GM21423 (cell line): ENCODE measurements around the gene CFAP43.
"Not testable (repeated sequence)": the region's sequence is repeated elsewhere in the genome, so short reads cannot be mapped to it uniquely, and the experiment has no call there.

ENCODE experiments used
- ATAC-seq: cut with Tn5 transposase; IDR thresholded peaks from one replicate; pipeline ENCODE4 v1.9.1; 2021; ENCODE audit warnings: mild to moderate bottlenecking, moderate library complexity; ENCODE audit not compliant: unreplicated experiment

The CFAP43 gene

DNA sequence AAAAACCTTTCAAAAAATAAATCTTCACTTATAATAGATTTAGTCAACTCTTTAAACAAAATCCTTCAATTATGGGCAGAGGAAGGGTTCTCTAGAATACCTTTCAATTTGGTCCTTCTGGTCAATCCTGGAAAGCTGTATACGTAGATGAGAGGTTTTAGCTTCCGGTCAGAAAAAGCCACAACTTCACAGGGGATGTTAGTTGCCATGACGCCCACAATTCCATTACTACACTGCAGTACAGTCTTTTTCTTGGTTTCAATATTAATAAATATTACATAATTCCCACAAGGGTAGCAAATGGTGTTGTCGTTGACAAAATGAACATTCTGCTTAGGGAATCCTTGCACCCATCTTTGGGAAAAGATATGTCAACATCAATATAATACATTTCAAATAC is 1.7 kb downstream of the CFAP43 start:
- no peak for ATAC-seq

DNA sequence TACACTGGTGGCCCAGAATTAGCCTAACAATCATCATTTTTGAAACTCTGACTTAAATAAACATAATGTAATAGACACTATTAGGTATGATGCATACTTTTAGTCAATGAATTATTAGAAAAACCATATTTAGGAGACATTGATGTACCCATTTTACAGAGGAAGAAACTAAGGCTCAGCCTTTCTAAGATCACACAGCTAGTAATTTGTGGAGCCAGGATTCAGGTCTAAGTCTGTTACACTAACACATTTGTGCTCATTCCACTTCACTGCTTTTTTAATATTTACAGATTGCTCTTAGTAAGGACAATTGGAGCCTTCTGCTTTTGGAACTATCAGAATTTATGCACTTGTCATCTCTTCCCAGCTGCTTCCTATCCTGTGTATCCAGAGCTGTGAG is 8.9 kb downstream of the CFAP43 start:
- no peak for ATAC-seq

GRCh38 chr10:104220522-104220921 is 11.6 kb downstream of the CFAP43 start:
- ATAC-seq, result no peak

- ATAC-seq, result no peak
Observed at GRCh38 chr10:104218751-104219150, 13.4 kb downstream of the CFAP43 start.

- no peak for ATAC-seq
Observed at GRCh38 chr10:104216631-104217030, 15.5 kb downstream of the CFAP43 start.

DNA sequence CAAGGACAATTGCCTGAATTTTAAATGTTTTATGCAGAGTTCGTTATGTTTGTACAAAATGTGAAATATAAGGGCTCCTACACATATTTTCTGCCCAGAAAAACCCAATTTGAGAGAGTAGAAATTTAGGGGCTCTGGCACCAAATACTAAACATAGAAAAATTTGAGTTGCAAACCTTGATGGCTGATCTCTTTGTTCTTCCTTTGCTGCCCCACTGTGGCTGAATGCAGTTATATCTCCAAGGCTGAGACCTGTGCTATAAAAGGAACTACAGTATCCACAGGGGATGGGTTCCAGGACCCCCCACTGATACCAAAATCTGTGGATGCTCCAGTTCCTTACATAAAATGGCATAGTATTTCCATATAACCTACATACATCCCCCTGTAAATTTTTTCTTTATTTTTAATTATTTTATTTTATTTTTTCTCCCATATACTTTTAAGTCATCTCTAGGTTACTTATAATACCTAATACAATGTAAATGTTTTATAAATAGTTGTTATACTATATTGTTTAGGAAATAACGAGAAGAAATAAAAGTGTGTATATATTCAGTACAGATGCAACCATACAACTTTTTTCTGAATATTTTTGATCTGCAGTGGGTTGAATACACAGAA is 22.5 kb downstream of the CFAP43 start:
- ATAC-seq, result no peak

DNA sequence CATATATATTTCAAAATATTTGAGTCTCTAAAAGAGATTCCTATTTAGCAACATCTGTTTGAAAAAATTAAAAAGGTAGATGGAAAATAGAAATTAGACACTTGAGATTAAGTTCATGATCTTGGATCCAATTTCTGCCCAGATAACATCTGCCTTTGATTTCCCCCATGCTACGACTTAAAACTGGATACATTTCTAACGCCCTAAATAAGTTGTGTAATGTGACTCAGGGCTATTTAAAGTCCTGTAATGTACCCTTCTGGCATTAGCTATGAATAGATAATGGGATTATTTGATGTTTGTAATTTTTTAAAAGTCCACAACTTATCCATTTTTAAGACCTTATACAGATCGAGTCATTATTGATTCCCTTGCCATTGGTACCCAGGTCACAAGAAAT is 23.4 kb downstream of the CFAP43 start:
- ATAC-seq, result no peak

DNA sequence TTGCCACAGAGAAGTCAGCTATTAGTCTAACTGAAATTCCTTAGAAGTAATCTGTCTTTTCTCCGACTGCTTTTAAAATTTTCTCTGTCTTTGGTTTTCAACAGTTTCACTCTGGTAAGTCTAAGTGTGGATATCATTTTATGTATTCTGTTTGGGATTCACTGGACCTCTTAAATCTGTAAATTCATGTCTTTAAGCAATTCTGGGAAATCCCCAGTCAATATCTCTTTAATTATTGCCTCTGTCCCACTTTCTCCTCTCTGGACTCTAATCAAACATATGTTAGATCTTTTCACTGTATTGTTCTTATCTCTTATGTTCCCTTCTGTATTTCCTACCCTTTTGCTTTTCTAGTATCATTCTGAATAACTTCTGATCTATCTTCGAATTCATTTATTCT is 29.9 kb downstream of the CFAP43 start:
- no peak for ATAC-seq

- no peak for ATAC-seq
Observed at GRCh38 chr10:104201636-104202035, 30.5 kb downstream of the CFAP43 start.

- no peak for ATAC-seq
Observed at GRCh38 chr10:104199567-104199966, 32.6 kb downstream of the CFAP43 start.

GRCh38 chr10:104197364-104197763 is 34.8 kb downstream of the CFAP43 start:
- no peak for ATAC-seq

- ATAC-seq, result no peak
Observed at GRCh38 chr10:104195706-104196105, 36.5 kb downstream of the CFAP43 start.

GRCh38 chr10:104193787-104194186 is 38.4 kb downstream of the CFAP43 start:
- no peak for ATAC-seq

DNA sequence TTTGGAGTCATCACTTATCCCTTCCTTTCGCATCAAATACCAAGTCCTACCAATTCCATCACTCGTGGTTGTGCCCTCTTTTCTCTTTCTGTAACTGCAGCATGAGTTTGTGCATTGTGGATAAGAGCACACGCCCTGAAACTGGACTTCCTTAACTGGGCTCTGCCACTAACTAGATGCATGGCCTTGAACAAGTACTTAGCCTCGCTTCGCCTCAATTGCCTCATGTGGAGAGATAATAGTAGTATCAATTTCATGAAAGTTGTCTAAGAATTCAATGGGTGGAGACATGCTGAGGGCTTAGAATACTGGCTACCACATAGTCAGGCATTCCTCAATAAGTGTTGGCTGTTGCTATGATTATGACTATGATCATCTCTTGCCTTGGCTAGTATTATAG is 41.5 kb downstream of the CFAP43 start:
- no peak for ATAC-seq

DNA sequence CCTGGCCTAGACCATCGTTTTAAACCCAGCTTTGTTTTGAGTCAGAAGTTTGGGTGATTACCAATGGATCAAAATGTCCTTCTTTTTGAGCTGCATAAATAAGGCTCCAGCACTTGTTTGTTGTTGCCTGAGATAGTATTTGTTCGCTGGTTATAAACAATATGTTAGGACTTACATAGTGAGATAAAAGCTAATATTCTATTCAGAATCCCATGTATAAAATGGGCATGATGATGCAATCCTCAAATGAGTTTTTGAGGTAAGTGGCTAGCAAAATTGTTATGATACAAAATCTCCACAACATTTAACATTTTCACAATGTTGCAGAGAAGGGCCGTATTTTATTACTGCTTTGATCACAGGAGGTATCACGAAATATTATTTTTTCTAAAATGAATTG is 48.5 kb downstream of the CFAP43 start:
- ATAC-seq, result no peak

- ATAC-seq, result not testable (repeated sequence)
Observed at GRCh38 chr10:104174136-104174535, 58.0 kb downstream of the CFAP43 start.

DNA sequence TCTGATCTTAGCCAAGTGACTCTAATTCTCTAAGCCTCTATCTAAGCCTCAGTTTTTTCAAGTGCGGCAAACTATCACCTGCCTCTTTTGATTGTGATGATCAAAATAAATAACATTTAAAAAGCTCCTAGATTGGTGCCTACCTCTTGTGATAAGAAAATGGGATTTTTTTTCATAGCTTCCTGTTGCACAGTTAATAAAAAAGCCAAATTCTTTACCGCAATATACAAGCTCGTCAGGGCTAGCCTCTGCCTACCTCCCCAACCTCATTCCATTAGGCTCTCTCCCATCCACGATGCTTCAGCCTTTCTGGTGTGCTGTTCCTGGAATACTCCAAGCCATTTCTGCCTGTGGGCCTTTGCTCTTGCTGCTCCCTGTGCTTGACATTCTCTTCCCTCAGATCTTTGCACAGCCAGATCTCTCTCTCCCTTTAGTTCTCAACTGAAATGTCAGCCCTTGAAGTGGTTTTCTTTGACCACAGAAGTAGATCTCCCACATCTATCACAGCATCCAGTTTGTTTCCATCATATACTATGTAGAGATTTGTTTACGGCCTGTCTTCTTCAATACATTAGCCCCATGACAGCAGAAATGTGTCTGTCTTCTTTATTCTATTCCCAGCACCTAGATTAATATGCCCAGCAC is 61.4 kb downstream of the CFAP43 start:
- ATAC-seq, result no peak

DNA sequence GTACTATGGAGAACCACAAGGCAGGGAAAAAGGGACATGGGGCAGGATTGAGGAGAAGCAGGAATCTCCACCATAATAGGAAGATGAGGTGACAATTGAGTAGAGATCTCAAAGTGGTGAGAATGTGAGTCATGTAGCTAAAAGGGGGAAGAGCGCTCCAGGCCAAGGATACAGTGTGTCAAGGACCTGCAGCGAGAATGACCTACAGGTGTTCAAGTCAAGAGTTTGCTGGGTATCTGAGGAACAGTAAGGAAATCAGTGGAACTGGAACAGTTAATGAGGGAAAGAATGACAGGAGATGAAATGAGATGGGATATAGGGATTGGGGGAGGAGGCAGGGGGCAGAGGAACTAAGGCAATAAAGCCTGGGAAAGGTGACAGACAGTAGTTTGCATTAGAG is 76.6 kb downstream of the CFAP43 start:
- no peak for ATAC-seq

GRCh38 chr10:104151737-104152136 is 80.4 kb downstream of the CFAP43 start:
- no peak for ATAC-seq

- ATAC-seq, result no peak
Observed at GRCh38 chr10:104150139-104150538, 82.0 kb downstream of the CFAP43 start.

GRCh38 chr10:104146882-104147281 is 85.3 kb downstream of the CFAP43 start:
- ATAC-seq, result no peak

GRCh38 chr10:104144931-104145330 is 87.2 kb downstream of the CFAP43 start:
- ATAC-seq, result no peak

DNA sequence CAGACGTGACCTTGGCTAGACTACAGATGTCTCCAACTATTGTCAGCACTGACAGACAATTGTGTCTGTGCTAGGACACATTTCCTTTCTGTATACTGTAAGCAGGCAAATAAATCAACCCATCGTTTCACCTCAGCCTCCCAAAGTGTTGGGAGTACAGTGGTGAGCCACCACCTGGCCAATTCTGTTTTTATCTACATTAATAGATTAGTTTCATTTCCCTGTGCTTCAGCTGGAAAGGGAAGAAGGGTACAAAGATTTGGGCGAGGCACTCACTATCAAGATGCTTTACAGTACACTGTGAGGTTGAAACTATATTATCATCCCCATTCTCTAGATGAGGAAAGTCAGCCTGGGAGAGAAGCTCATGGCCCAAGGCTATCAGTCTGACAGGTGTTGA is 88.3 kb downstream of the CFAP43 start:
- no peak for ATAC-seq
